A549 (cell line): ENCODE data around the gene DYNC1I1.

Experiments used
- CTCF ChIP-seq: fragments of >200 bp; sonication (Bioruptor Twin); formaldehyde crosslinking; IDR thresholded peaks from 3 replicates; pipeline ENCODE4 v1.5.1; 2016
- EP300 ChIP-seq, 2 experiments: fragments of >200 bp; sonication (Bioruptor Twin); formaldehyde crosslinking; IDR thresholded peaks; 2 replicates in 1 of 2; 3 replicates in 1 of 2; pipeline ENCODE4 v1.6.1; 2016 to 2017
- MYC ChIP-seq: IDR thresholded peaks from 2 replicates; pipeline ENCODE4 v1.6.1; 2012; ENCODE audit warnings: mild to moderate bottlenecking, inconsistent platforms, low read length, improper control_type of control experiment, borderline replicate concordance
- POLR2AphosphoS2 ChIP-seq: conservative IDR thresholded peaks from 2 replicates; pipeline ENCODE4 v1.6.1; 2012; ENCODE audit warnings: low read length, improper control_type of control experiment, inconsistent platforms
- RFX5 ChIP-seq: fragments of 450-650 bp; IDR thresholded peaks from 2 replicates; pipeline ENCODE4 v1.7.1; 2014; ENCODE audit warnings: antibody characterized with exemption, mild to moderate bottlenecking, moderate library complexity
- TFCP2L1 ChIP-seq: fragments of 250-450 bp; sonication (Bioruptor Pico); IDR thresholded peaks from 2 replicates; pipeline ENCODE4 v1.5.0; 2021; ENCODE audit warnings: mild to moderate bottlenecking

GRCh38 chr7:96017877-96018276 lies 245.5 kb downstream of the DYNC1I1 start:
- TF ChIP-seq POLR2AphosphoS2 (no peak), MYC (no peak), CTCF (no peak), TFCP2L1 (CRISPR knock-in tag) (no peak), RFX5 (no peak), EP300 (IDR thresholded peaks at IDR 0.05) (no peak)
